ENCODE results near the gene ARHGAP18. TPM values are rescaled to one million over a fixed set of nuclear protein-coding genes. Genes with fewer than 3 reads are reported as not detected.
A peak's percentile ranks its signal among the peaks of the same experiment; 100 is the strongest.

The ARHGAP18 gene
- total RNA-seq (1 to 10 TPM; 3.1 to 8.0 TPM), polyA plus RNA-seq (1 to 10 TPM; 1.6 to 2.9 TPM)

GRCh38 chr6:129709769-129710449 is at the start of gene ARHGAP18:
Gene ARHGAP18 (minus strand): TSS chr6:129710177. CDS start chr6:129710136, 41 bp downstream.
- peaks cover 0 to 13% (median 10%) of the 10 kb centered on the region in 4 donors for H3K4me1 ChIP-seq (ENCODE audit: control insufficient read depth in 4 of 4, insufficient read depth in 4 of 4, low read length in 3 of 4)
- no peaks in the 10 kb centered on the region for H3K27me3 ChIP-seq (ENCODE audit: control insufficient read depth in 4 of 4, insufficient read depth in 4 of 4, low read length in 3 of 4)
- under 1% methylated on average over 23 of the region's 23 CpGs for WGBS
- peak within 1 kb of the TSS; percentile 78 to 85 for H3K27ac ChIP-seq (ENCODE audit: low read depth in 1 of 2, low read length in 2 of 2)
- no peaks in the 10 kb centered on the region for H3K36me3 ChIP-seq (ENCODE audit: control insufficient read depth in 4 of 4, insufficient read depth in 3 of 4, low read depth in 1 of 4, low read length in 3 of 4)
- H3K4me3 ChIP-seq (ENCODE audit: low read depth in 1 of 3, low read length in 3 of 3), result peak within 1 kb of the TSS; percentile 73 to 87 (median 86)
- DNase-seq (ENCODE audit: low spot score), result peak; percentile 87
- no peaks in the 10 kb centered on the region for H3K9me3 ChIP-seq (ENCODE audit: control insufficient read depth in 4 of 4, low read length in 3 of 4)
- TF ChIP-seq YY1 (IDR thresholded peaks at IDR 0.05) (peak; percentile 90), MAX (IDR thresholded peaks at IDR 0.05) (peak; percentile 74), FOXA2 (IDR thresholded peaks at IDR 0.05) (no peak), CTCF (IDR thresholded peaks at IDR 0.05; ENCODE audit: low read depth, low read length, missing input control) (no peak), EGR1 (IDR thresholded peaks at IDR 0.05; ENCODE audit: low read depth in 2 of 2) (no peak), JUND (IDR thresholded peaks at IDR 0.05) (no peak), FOXA1 (IDR thresholded peaks at IDR 0.05) (peak; percentile 6), RAD21 (IDR thresholded peaks at IDR 0.05) (peak; percentile 14 to 49), ZBTB33 (IDR thresholded peaks at IDR 0.05) (no peak), SP1 (IDR thresholded peaks at IDR 0.05) (peak; percentile 79), NR2F2 (IDR thresholded peaks at IDR 0.05) (no peak), TAF1 (conservative IDR thresholded peaks at IDR 0.05) (peak; percentile 83), RXRA (IDR thresholded peaks at IDR 0.05) (peak in 1 of 2 donors; percentile 50), HNF4A (conservative IDR thresholded peaks at IDR 0.05) (peak; percentile 40 to 61), ATF3 (IDR thresholded peaks at IDR 0.05) (no peak), GABPA (IDR thresholded peaks at IDR 0.05 in 1 of 2, conservative IDR thresholded peaks at IDR 0.05 in 1 of 2) (no peak), REST (IDR thresholded peaks at IDR 0.05) (peak; percentile 68), HNF4G (IDR thresholded peaks at IDR 0.05) (no peak)
- peak within 1 kb of the TSS; percentile 61 to 79 for H3K9ac ChIP-seq (ENCODE audit: low read depth in 1 of 2, low read length in 2 of 2)

Measured in liver (tissue), 9 donors.